HepG2 (cell line): ENCODE results near the gene TYW1. TPM values are rescaled to one million over a fixed set of nuclear protein-coding genes. Genes with fewer than 3 reads are reported as not detected.
"Not testable (repeated sequence)": the region's sequence is repeated elsewhere in the genome, so short reads cannot be mapped to it uniquely, and the experiment has no call there.

ENCODE experiments used
- ATAC-seq: fragments of 200-7000 bp; cut with Tn5 transposase; 3 replicates; pipeline ENCODE4 v1.9.1; 2020; ENCODE audit warnings: mild to moderate bottlenecking, moderate library complexity
- Bru-seq: library from RNA; stranded (reverse); fragments of 400-500 nt; gene quantifications from one replicate; lab custom pipeline; 2021; lab: Mats Ljungman, UMichigan
- BruChase-seq, 2 experiments: library from RNA; stranded (reverse); fragments of 400-500 nt; gene quantifications; one replicate each; lab custom pipeline; 2021; lab: Mats Ljungman, UMichigan
- BruUV-seq: library from RNA; stranded (reverse); fragments of 400-500 nt; replicated peaks from 2 replicates; lab custom pipeline; 2021; lab: Mats Ljungman, UMichigan
- CTCF ChIA-PET: fragments of 300-600 bp; formaldehyde crosslinking; extraction: SDS; loops from one replicate; lab custom pipeline; 2021; ENCODE audit warnings: low total read pairs, inconsistent platforms, low intra/inter-chr PET ratio; lab: Yijun Ruan, JAX
- POLR2A ChIA-PET: fragments of 350-600 bp; sonication (Branson Sonifier 250); formaldehyde crosslinking; loops from one replicate; lab custom pipeline; 2020; ENCODE audit warnings: antibody characterized with exemption, inconsistent platforms; lab: Yijun Ruan, JAX
- DNase-seq: peaks from one replicate; pipeline ENCODE4 v3.0.0-alpha.2; 2015; ENCODE audit warnings: low spot score
- FAIRE-seq: peaks from 3 replicates; lab custom pipeline; 2011; peaks lifted over from hg19 to GRCh38; lab: Jason Lieb, UNC
- H2AFZ ChIP-seq: one replicate; pipeline ENCODE4 v1.6.1; 2011; ENCODE audit warnings: low read length, inconsistent platforms
- H3K27ac ChIP-seq: fragments of 300-600 bp; 3 replicates; pipeline ENCODE4 v1.8.0; 2011; ENCODE audit warnings: mixed run types, mild to moderate bottlenecking, mixed read lengths, low read length, inconsistent platforms; ENCODE audit not compliant: insufficient read depth; ENCODE audit errors: extremely low read length
- H3K27me3 ChIP-seq, 2 experiments: fragments of 200-600 bp in 1 of 2; 2 replicates in 1 of 2; 3 replicates in 1 of 2; pipeline versions ENCODE4 v1.6.0 to v1.8.0; 2011; ENCODE audit warnings: low read length in 2 of 2, mild to moderate bottlenecking in 2 of 2, moderate library complexity in 2 of 2, inconsistent platforms in 1 of 2; ENCODE audit not compliant: insufficient read depth in 2 of 2, control insufficient read depth in 1 of 2
- H3K36me3 ChIP-seq, 2 experiments: fragments of 200-600 bp in 1 of 2; replicated peaks in 1 of 2; 2 replicates in 1 of 2; 3 replicates in 1 of 2; pipeline versions ENCODE4 v1.5.1 to v1.8.0; 2011; ENCODE audit warnings: low read length in 2 of 2, inconsistent platforms in 1 of 2; ENCODE audit not compliant: insufficient read depth in 2 of 2, control insufficient read depth in 1 of 2
- H3K4me1 ChIP-seq: 2 replicates; pipeline ENCODE4 v1.5.1; 2012; ENCODE audit warnings: low read length, inconsistent platforms; ENCODE audit not compliant: insufficient read depth
- H3K4me2 ChIP-seq: 2 replicates; pipeline ENCODE4 v1.6.0; 2011; ENCODE audit warnings: low read depth, low read length, inconsistent platforms
- H3K4me3 ChIP-seq, 3 experiments: fragments of 200-600 bp in 1 of 3; sonication (generic), shearing (Covaris generic) in 1 of 3; replicated peaks in 1 of 3; 2 replicates each; pipeline ENCODE4 v1.5.1; 2011 to 2016; ENCODE audit warnings: low read length in 3 of 3, inconsistent platforms in 2 of 3, low read depth in 2 of 3, mild to moderate bottlenecking in 2 of 3, control low read depth in 1 of 3, mixed read lengths in 1 of 3; ENCODE audit not compliant: insufficient read depth in 1 of 3
- H3K79me2 ChIP-seq: one replicate; pipeline ENCODE4 v1.6.1; 2011; ENCODE audit warnings: low read length, inconsistent platforms; ENCODE audit not compliant: insufficient read depth
- H3K9ac ChIP-seq: 2 replicates; pipeline ENCODE4 v1.6.0; 2011; ENCODE audit warnings: mild to moderate bottlenecking, low read depth, low read length, inconsistent platforms; ENCODE audit not compliant: insufficient read depth
- H3K9me3 ChIP-seq: 2 replicates; pipeline ENCODE4 v1.5.1; 2012; ENCODE audit warnings: mild to moderate bottlenecking, low read length
- H4K20me1 ChIP-seq: 2 replicates; pipeline ENCODE4 v1.6.0; 2011; ENCODE audit warnings: inconsistent platforms, mild to moderate bottlenecking, low read length, moderate library complexity; ENCODE audit not compliant: insufficient read depth
- ETV6 ChIP-seq: sonication (generic); formaldehyde crosslinking; conservative IDR thresholded peaks from 2 replicates; pipeline ENCODE4 v1.4.0; 2020; ENCODE audit warnings: missing genetic modification reagents
- KLF16 ChIP-seq, 2 experiments: sonication (generic) in 1 of 2; formaldehyde crosslinking in 1 of 2; IDR thresholded peaks; 2 replicates each; pipeline versions ENCODE4 v1.6.1 to v1.8.0; 2016 to 2023; ENCODE audit warnings: missing genetic modification reagents in 2 of 2, missing compliant biosample characterization in 1 of 2
- NFKB2 ChIP-seq: sonication (generic); formaldehyde crosslinking; IDR thresholded peaks from 2 replicates; pipeline ENCODE4 v1.4.0; 2020; ENCODE audit warnings: missing genetic modification reagents, borderline replicate concordance
- ZFP91 ChIP-seq: sonication (generic); formaldehyde crosslinking; IDR thresholded peaks from 2 replicates; pipeline ENCODE4 v1.9.0; 2022; ENCODE audit warnings: missing genetic modification reagents, mild to moderate bottlenecking, borderline replicate concordance
- ZNF547 ChIP-seq: sonication (generic); formaldehyde crosslinking; IDR thresholded peaks from 2 replicates; pipeline ENCODE4 v1.5.1; 2020; ENCODE audit warnings: mild to moderate bottlenecking, missing genetic modification reagents
- WGBS: methylation state at CpG from one replicate; pipeline ENCODE4 v1.1.6; 2017; ENCODE audit warnings: low lambda C conversion rate; 5-methylcytosine and 5-hydroxymethylcytosine counted together
- in situ Hi-C: cut with HindIII; loops from 2 replicates; pipeline ENCODE4 v1.10.0; 2017; ENCODE audit warnings: low pct_unique_long_range_greater_than_20kb; ENCODE audit not compliant: extremely low pct_ligation_motif_present
- intact Hi-C: fragments of 100-400 bp; cut with micrococcal nuclease; formaldehyde crosslinking; loops from one replicate; pipeline ENCODE4 v1.10.0; 2022; ENCODE audit not compliant: unreplicated experiment
- long read RNA-seq, 2 experiments: library from RNA in 1 of 2; library from polyadenylated mRNA in 1 of 2; stranded (forward) in 1 of 2; unstranded in 1 of 2; transcript quantifications; one replicate each; pipeline ENCODE4 v2.0.0, GENCODE V29; 2019 to 2022
- polyA minus RNA-seq, 3 experiments: library from RNA; depleted of rRNA, polyadenylated mRNA; stranded (reverse); fragments of >200 nt; gene quantifications; 2 replicates each; pipeline ENCODE4 v1.2.3, GENCODE V29; 2011; ENCODE audit warnings: low replicate concordance in 1 of 3
- polyA plus RNA-seq, 8 experiments: library from polyadenylated mRNA; depleted of rRNA in 3 of 8; stranded (reverse) in 7 of 8; unstranded in 1 of 8; fragments of >200 nt; fragmentation: Illumina TruSeq in 4 of 8; extraction: Trizol in 4 of 8; gene quantifications; 2 replicates each; pipeline versions ENCODE4 v1.2.1 to v1.2.3, GENCODE V29; 2011 to 2016; ENCODE audit warnings: low read depth in 4 of 8, missing spikeins in 1 of 8, mixed read lengths in 1 of 8; ENCODE audit not compliant: insufficient read depth in 1 of 8
- total RNA-seq, 5 experiments: library from RNA; depleted of rRNA; stranded (reverse); fragments of >200 nt; fragmentation: Illumina TruSeq; extraction: Trizol; gene quantifications; 2 replicates each; pipeline ENCODE4 v1.2.3, GENCODE V29; 2016; ENCODE audit warnings: low read depth in 1 of 5
- TF ChIP-seq, protein P1 (sequence below), 2 experiments: sonication (generic) in 1 of 2; formaldehyde crosslinking in 1 of 2; IDR thresholded peaks; 2 replicates each; pipeline versions ENCODE4 v1.5.1 to v1.6.1; 2011 to 2020; ENCODE audit warnings: borderline replicate concordance in 1 of 2, low read depth in 1 of 2, low read length in 1 of 2, mild to moderate bottlenecking in 1 of 2, missing genetic modification reagents in 1 of 2, moderate library complexity in 1 of 2

The TYW1 gene, protein sequence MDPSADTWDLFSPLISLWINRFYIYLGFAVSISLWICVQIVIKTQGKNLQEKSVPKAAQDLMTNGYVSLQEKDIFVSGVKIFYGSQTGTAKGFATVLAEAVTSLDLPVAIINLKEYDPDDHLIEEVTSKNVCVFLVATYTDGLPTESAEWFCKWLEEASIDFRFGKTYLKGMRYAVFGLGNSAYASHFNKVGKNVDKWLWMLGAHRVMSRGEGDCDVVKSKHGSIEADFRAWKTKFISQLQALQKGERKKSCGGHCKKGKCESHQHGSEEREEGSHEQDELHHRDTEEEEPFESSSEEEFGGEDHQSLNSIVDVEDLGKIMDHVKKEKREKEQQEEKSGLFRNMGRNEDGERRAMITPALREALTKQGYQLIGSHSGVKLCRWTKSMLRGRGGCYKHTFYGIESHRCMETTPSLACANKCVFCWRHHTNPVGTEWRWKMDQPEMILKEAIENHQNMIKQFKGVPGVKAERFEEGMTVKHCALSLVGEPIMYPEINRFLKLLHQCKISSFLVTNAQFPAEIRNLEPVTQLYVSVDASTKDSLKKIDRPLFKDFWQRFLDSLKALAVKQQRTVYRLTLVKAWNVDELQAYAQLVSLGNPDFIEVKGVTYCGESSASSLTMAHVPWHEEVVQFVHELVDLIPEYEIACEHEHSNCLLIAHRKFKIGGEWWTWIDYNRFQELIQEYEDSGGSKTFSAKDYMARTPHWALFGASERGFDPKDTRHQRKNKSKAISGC
- total RNA-seq (2016; rRNA removed; fragmentation: Illumina TruSeq; extraction: Trizol) = 10.9 and 17.6 TPM in 2 replicates
- 3.2 and 3.4 TPM in 2 replicates for total RNA-seq (2016; cell fraction: cytosol; rRNA removed; fragmentation: Illumina TruSeq; extraction: Trizol; ENCODE audit: low read depth)
- 10.4 and 17.0 TPM in 2 replicates for total RNA-seq (2016; cell fraction: insoluble cytoplasmic fraction; rRNA removed; fragmentation: Illumina TruSeq; extraction: Trizol)
- total RNA-seq (2016; cell fraction: membrane; rRNA removed; fragmentation: Illumina TruSeq; extraction: Trizol) = 5.2 and 5.4 TPM in 2 replicates
- total RNA-seq (2016; cell fraction: nucleus; rRNA removed; fragmentation: Illumina TruSeq; extraction: Trizol) = 24.3 and 31.9 TPM in 2 replicates
- 8.5 and 8.6 TPM in 2 replicates for polyA plus RNA-seq (2011; rRNA removed)
- polyA plus RNA-seq (2011; cell fraction: cytosol; rRNA removed) = 6.6 and 8.8 TPM in 2 replicates
- polyA plus RNA-seq (2011; cell fraction: nucleus; rRNA removed) = 6.1 and 8.0 TPM in 2 replicates
- polyA plus RNA-seq (2012) = 8.4 and 9.0 TPM in 2 replicates
- 1.0 TPM in 2 replicates for polyA plus RNA-seq (2016; cell fraction: cytosol; fragmentation: Illumina TruSeq; extraction: Trizol; ENCODE audit: low read depth)
- 6.7 and 8.6 TPM in 2 replicates for polyA plus RNA-seq (2016; cell fraction: insoluble cytoplasmic fraction; fragmentation: Illumina TruSeq; extraction: Trizol; ENCODE audit: low read depth)
- 2.3 and 2.4 TPM in 2 replicates for polyA plus RNA-seq (2016; cell fraction: membrane; fragmentation: Illumina TruSeq; extraction: Trizol; ENCODE audit: low read depth)
- 18.1 and 19.8 TPM in 2 replicates for polyA plus RNA-seq (2016; cell fraction: nucleus; fragmentation: Illumina TruSeq; extraction: Trizol; ENCODE audit: insufficient read depth, low read depth)
- 14.9 and 18.7 TPM in 2 replicates for polyA minus RNA-seq (2011; rRNA and poly(A)+ RNA removed; ENCODE audit: low replicate concordance)
- polyA minus RNA-seq (2011; cell fraction: cytosol; rRNA and poly(A)+ RNA removed) = 9.7 and 9.8 TPM in 2 replicates
- polyA minus RNA-seq (2011; cell fraction: nucleus; rRNA and poly(A)+ RNA removed) = 16.9 and 28.6 TPM in 2 replicates
- Bru-seq, nascent RNA = percentile 63 among the genes with signal in this experiment
- percentile 62 among the genes with signal in this experiment for BruChase-seq, experiment 1, labeled RNA remaining after a 6-hour chase
- BruChase-seq, experiment 2, labeled RNA remaining after a 2-hour chase = percentile 59 among the genes with signal in this experiment
- long read RNA-seq, experiment 1, transcript TYW1-201 (16 exons, 3,348 nt) = major isoform, 5 of 17 reads
- long read RNA-seq, experiment 1, partial matches to known transcripts = 10 of 17 reads
- long read RNA-seq, experiment 1, other reads (novel, unspliced or antisense) = 2 of 17 reads
- long read RNA-seq, experiment 2, transcript TYW1-201 (16 exons, 3,348 nt) = major isoform, 6 of 27 reads
- long read RNA-seq, experiment 2, partial matches to known transcripts = 10 of 27 reads
- long read RNA-seq, experiment 2, other reads (novel, unspliced or antisense) = 10 of 27 reads

DNA sequence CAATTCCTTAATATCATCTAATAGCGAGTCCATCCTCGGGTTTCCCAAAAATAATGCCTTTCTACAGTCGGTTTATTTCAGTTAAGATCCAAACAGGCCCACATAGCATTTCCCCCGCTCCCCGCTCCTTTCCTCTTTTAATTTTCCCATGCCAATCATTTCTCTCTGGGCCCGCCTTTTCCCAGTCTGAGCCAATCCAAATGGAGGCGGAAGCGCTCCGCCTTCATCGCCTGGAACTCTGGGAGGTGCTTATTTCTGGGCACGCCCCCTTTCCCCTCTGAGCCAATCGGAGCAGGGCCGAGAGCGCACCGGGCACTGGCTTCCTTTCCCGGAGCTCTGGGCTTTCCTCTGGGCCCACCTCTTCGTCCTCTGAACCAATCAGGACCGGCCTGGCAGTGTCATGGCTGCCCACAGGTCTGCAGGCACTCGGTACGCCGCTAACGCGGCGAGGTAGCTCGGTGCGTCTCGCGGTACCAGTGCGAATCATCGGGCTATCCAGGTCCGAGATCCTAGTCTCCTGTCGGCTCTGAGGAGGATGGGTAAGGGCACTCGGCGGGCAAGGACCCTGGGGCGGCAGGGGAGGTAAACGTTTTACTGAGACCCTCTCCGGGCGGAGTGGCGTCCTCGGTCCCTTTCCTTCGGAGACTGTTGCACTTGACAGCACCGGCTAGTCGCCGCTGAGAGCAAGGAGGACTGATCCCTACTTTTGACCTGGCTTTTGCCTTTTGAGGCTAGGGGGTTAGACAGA is at the start of gene TYW1:
TSS of gene TYW1 (plus strand) at position 390 of the 748 bp plus-strand sequence. CDS start at position 536, 146 bp downstream.
- CTCF ChIA-PET, H4K20me1 ChIP-seq, H3K36me3 ChIP-seq, H3K27me3 ChIP-seq, H3K4me1 ChIP-seq, BruUV-seq, H3K79me2 ChIP-seq, H3K9me3 ChIP-seq: not testable (repeated sequence)
- H3K4me3 ChIP-seq = peak within 1 kb of the TSS; percentile 72 to 90 (median 81)
- POLR2A ChIA-PET = interaction anchor here (1.0 to 3.0 kb wide), 6 partner anchors 66 to 343 kb away, joined by 3 to 44 read pairs (median 6); partner anchors contain the start of gene TMEM248
- peak within 1 kb of the TSS; percentile 87 for H3K27ac ChIP-seq
- H3K4me2 ChIP-seq = peak within 1 kb of the TSS; percentile 68
- peak; percentile 85 for FAIRE-seq
- H3K9ac ChIP-seq = peak within 1 kb of the TSS; percentile 94
- peak; percentile 96 for ATAC-seq
- peak; percentile 96 for DNase-seq
- peak within 1 kb of the TSS; percentile 61 for H2AFZ ChIP-seq
- intact Hi-C loops = loop anchor here (2.0 kb wide), 1 partner anchor 154 kb away; no protein-coding TSS in a partner anchor
- in situ Hi-C loops = loop anchor here (25.0 kb wide), 1 partner anchor 159 kb away; no protein-coding TSS in a partner anchor
- WGBS = under 1% methylated on average over 21 of the region's 44 CpGs
- TF ChIP-seq NFKB2 (CRISPR knock-in tag) (peak; percentile 36; the same call in 1 of the 2 replicates), ETV6 (peak; percentile 26; the same call in 1 of the 2 replicates), ZFP91 (peak; percentile 64; the same call in 1 of the 2 replicates), ZNF547 (CRISPR knock-in tag) (peak; percentile 57; the same call in 1 of the 2 replicates), KLF16 (CRISPR knock-in tag; IDR thresholded peaks at IDR 0.05) (0 out of 4 replicates have a peak, but pooled peaks of 1 of the 2 experiments have one; percentile 28)
- TF ChIP-seq, protein P1, sequence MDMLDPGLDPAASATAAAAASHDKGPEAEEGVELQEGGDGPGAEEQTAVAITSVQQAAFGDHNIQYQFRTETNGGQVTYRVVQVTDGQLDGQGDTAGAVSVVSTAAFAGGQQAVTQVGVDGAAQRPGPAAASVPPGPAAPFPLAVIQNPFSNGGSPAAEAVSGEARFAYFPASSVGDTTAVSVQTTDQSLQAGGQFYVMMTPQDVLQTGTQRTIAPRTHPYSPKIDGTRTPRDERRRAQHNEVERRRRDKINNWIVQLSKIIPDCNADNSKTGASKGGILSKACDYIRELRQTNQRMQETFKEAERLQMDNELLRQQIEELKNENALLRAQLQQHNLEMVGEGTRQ (IDR thresholded peaks at IDR 0.05; ENCODE audit: low read depth, low read length) = not testable (repeated sequence)
- TF ChIP-seq, protein P1 (CRISPR knock-in tag; IDR thresholded peaks at IDR 0.05; ENCODE audit: borderline replicate concordance) = 0 out of 2 replicates have a peak, but pooled peaks have one; percentile 22
